ENCODE results near the gene ECE1. TPM values are rescaled to one million over a fixed set of nuclear protein-coding genes. Genes with fewer than 3 reads are reported as not detected.
"Not testable (repeated sequence)": the region's sequence is repeated elsewhere in the genome, so short reads cannot be mapped to it uniquely, and the experiment has no call there.

Gene ECE1
- total and polyA plus RNA-seq, 9 donors: 37.3 to 313 (median 119) TPM

DNA sequence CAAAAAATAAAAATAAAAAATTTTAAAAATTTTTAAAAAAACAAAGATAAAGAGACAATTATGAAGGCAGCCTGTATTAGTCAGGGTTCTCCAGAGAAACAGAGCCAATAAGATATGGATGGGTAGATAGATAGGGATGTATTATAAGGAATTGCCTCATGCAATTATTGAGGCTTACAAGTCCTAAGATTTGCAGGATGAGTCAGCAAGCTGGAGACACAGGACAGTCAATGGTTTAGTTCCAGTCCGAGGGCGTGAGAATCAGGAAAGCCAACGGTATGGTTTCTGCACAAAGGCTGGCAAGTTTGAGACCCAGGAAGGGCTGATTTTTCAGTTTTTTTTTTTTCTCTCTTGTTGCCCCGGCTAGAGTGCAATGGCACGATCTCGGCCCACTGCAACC lies 89.5 kb downstream of the ECE1 start:
- H3K27ac ChIP-seq: no peak overlapping the region
- H3K27me3 ChIP-seq: no peaks in the 10 kb centered on the region
- no peaks in the 10 kb centered on the region for H3K4me1 ChIP-seq (ENCODE audit: insufficient read depth)
- DNase-seq: no peak
- WGBS, 3 donors: 88 to 97% (median 92%) methylated on average over 6 of the region's 6 CpGs
- H3K36me3 ChIP-seq: no peaks in the 10 kb centered on the region
- intact Hi-C loops (cut with DNase I): no loop called here
- no peaks in the 10 kb centered on the region for H3K9me3 ChIP-seq
- no peak overlapping the region for H3K4me3 ChIP-seq
- TF ChIP-seq, protein P1, sequence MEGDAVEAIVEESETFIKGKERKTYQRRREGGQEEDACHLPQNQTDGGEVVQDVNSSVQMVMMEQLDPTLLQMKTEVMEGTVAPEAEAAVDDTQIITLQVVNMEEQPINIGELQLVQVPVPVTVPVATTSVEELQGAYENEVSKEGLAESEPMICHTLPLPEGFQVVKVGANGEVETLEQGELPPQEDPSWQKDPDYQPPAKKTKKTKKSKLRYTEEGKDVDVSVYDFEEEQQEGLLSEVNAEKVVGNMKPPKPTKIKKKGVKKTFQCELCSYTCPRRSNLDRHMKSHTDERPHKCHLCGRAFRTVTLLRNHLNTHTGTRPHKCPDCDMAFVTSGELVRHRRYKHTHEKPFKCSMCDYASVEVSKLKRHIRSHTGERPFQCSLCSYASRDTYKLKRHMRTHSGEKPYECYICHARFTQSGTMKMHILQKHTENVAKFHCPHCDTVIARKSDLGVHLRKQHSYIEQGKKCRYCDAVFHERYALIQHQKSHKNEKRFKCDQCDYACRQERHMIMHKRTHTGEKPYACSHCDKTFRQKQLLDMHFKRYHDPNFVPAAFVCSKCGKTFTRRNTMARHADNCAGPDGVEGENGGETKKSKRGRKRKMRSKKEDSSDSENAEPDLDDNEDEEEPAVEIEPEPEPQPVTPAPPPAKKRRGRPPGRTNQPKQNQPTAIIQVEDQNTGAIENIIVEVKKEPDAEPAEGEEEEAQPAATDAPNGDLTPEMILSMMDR (IDR thresholded peaks at IDR 0.05): no peak

DNA sequence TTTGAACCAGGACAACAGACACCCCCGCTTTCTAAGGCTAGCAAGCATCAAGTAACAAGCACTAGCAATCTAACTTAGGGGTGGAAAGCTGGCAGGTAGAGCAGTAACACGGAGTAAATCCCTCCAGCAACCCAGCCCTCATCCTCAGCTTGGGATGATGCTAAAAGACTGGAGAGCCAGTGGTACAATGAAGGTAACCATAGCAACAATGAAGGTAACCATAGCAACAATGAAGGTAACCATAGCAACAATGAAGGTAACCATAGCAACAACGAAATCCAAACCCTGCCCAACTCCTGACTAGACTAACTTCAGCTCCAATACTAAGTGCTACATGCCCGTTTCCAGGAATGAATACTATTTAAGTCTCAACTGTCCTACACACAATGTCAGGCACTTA lies 91.3 kb downstream of the ECE1 start:
- Histone ChIP-seq H3K9me3 (no peaks in the 10 kb centered on the region), H3K4me1 (ENCODE audit: insufficient read depth) (no peaks in the 10 kb centered on the region), H3K27me3 (no peaks in the 10 kb centered on the region), H3K27ac (no peak overlapping the region), H3K4me3 (no peak overlapping the region), H3K36me3 (no peaks in the 10 kb centered on the region)
- no peak for DNase-seq
- 60 to 65% (median 63%) methylated on average over 4 of the region's 4 CpGs for WGBS, 3 donors
- intact Hi-C loops (cut with DNase I): loop anchor here in 3 of 4 donors (5.0 to 10.0 kb wide), 4 partner anchors 214 to 677 kb away; no protein-coding TSS in a partner anchor
- TF ChIP-seq, protein P1 (IDR thresholded peaks at IDR 0.05): no peak
- no peak for TF ChIP-seq POLR2A (IDR thresholded peaks at IDR 0.05)
- no peak for TF ChIP-seq EP300 (IDR thresholded peaks at IDR 0.05)

DNA sequence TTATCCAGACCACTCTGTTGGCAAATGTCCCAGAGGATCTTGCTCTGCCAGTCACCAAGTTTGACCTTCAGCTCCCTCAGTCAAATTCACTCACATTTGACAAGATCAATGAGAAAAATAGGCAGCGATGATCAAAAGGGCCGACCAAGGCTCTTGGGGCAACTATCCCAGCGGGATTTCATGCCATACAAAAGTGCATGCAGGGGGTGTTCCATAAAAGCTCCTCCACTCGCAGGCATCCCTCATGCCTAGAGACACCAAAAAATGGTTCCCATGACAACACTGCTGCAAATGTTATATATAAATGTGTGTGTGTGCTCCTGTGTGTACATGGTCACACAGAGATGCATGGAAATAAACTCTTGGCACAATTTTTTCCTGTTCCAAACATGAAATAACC lies 97.4 kb downstream of the ECE1 start:
- intact Hi-C loops (cut with DNase I): loop anchor here in 3 of 4 donors (10.0 kb wide), 2 partner anchors 208 to 668 kb away; no protein-coding TSS in a partner anchor

DNA sequence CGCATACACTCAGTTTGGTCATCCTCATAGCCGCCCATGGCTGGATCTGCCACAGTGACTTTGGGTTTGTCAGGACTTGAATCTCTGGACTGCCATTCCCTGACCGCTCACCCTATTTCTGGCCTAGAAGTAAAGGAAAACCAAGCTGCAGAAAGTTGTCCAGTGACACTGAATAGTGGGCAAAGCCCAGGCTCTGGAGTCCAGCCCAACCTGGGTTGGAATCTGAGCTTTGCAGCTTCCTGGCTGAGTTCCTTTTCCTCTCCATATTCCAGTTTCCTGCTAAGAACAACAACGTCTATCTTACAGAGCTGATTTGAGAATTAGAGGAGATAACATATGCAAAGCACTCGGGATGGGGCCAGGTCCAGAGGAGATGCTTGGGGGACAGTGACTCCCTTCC lies 98.0 kb downstream of the ECE1 start:
- Histone ChIP-seq H3K9me3 (no peaks in the 10 kb centered on the region), H3K27me3 (no peaks in the 10 kb centered on the region), H3K36me3 (no peaks in the 10 kb centered on the region), H3K4me3 (no peak overlapping the region), H3K27ac (no peak overlapping the region), H3K4me1 (ENCODE audit: insufficient read depth) (no peaks in the 10 kb centered on the region)
- no peak for DNase-seq
- WGBS, 3 donors: 56 to 60% (median 59%) methylated on average over 5 of the region's 5 CpGs
- intact Hi-C loops (cut with DNase I): loop anchor here in 3 of 4 donors (10.0 kb wide), 2 partner anchors 207 to 667 kb away; no protein-coding TSS in a partner anchor
- no peak for TF ChIP-seq POLR2A (IDR thresholded peaks at IDR 0.05)
- no peak for TF ChIP-seq EP300 (IDR thresholded peaks at IDR 0.05)
- TF ChIP-seq, protein P1 (IDR thresholded peaks at IDR 0.05): no peak

More for the DNA sequence above, 97.4 kb downstream of the ECE1 start:
- H3K4me1 ChIP-seq (ENCODE audit: insufficient read depth): no peaks in the 10 kb centered on the region
- 80 to 89% (median 85%) methylated on average over 4 of the region's 4 CpGs for WGBS, 3 donors
- H3K27me3 ChIP-seq: no peaks in the 10 kb centered on the region
- no peaks in the 10 kb centered on the region for H3K9me3 ChIP-seq
- no peaks in the 10 kb centered on the region for H3K36me3 ChIP-seq
- TF ChIP-seq, protein P1 (IDR thresholded peaks at IDR 0.05): no peak
- TF ChIP-seq POLR2A (IDR thresholded peaks at IDR 0.05): no peak
- TF ChIP-seq EP300 (IDR thresholded peaks at IDR 0.05): no peak
- no peak for DNase-seq
- no peak overlapping the region for H3K27ac ChIP-seq
- H3K4me3 ChIP-seq: no peak overlapping the region

DNA sequence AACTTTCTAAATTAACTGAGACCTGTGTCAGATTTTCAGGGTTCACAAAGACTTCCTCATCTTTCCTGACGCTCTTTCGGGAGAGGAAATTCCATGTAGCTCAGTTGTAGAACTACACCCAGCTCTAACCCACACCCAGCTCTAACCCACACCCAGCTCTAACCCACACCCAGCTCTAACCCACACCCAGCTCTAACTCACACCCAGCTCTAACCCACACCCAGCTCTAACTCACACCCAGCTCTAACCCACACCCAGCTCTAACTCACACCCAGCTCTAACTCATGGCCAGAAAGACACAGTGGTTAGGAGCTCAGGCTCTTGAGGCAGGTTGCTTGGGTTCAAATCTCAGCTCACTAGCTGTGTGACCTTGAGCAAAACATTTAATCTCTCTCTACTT lies 99.5 kb downstream of the ECE1 start:
- intact Hi-C loops (cut with DNase I): loop anchor here in 3 of 4 donors (10.0 kb wide), 2 partner anchors 206 to 666 kb away; no protein-coding TSS in a partner anchor
- DNase-seq; H3K9me3 ChIP-seq; H3K27ac ChIP-seq; H3K4me1 ChIP-seq (ENCODE audit: insufficient read depth); H3K27me3 ChIP-seq; H3K36me3 ChIP-seq; H3K4me3 ChIP-seq: not testable (repeated sequence)
- 74 to 82% (median 77%) methylated on average over 2 of the region's 2 CpGs for WGBS, 3 donors

Data from ovary (tissue), 9 donors.